ENCODE data around the gene CYB5R4. TPM values are rescaled to one million over a fixed set of nuclear protein-coding genes. Genes with fewer than 3 reads are reported as not detected.

Gene CYB5R4
- polyA plus RNA-seq, 1 of the 3 experiments (the other 2 are of a cell fraction): 3.3 TPM

GRCh38 chr6:84016029-84016428, 156.5 kb downstream of the CYB5R4 start:
- H3K9me3 ChIP-seq: no peaks in the 10 kb centered on the region
- H3K4me2 ChIP-seq: no peak overlapping the region
- no peaks in the 10 kb centered on the region for H3K36me3 ChIP-seq (replicated peaks in 1 of 2; ENCODE audit: control insufficient read depth in 1 of 2, insufficient read depth in 2 of 2, low read length in 1 of 2)
- H3K9me2 ChIP-seq: no peaks in the 10 kb centered on the region
- CTCF ChIA-PET: interaction anchor here (1.6 kb wide), 1 partner anchor 16 kb away, joined by 4 read pairs; no protein-coding TSS in a partner anchor
- no peak overlapping the region for H3K4me3 ChIP-seq (ENCODE audit: low read depth in 2 of 2, low read length in 1 of 2)
- TF ChIP-seq YY1 (IDR thresholded peaks at IDR 0.05; ENCODE audit: low read depth): no peak
- TF ChIP-seq EP300 (IDR thresholded peaks at IDR 0.05; ENCODE audit: borderline replicate concordance in 1 of 2, low read depth in 1 of 2, low read length in 1 of 2): peak in 1 of 2 experiments; percentile 47; a peak in 1 of 4 replicates
- no peak for TF ChIP-seq SIN3A (IDR thresholded peaks at IDR 0.05; ENCODE audit: borderline replicate concordance, low read depth, low read length)
- POLR2A ChIA-PET: no interaction called here
- peak overlapping the region in 1 of 2 experiments; percentile 97; a peak in 2 of 4 replicates for H3K27ac ChIP-seq (ENCODE audit: low read depth in 2 of 2, low read length in 1 of 2)
- H2AFZ ChIP-seq (ENCODE audit: low read depth): no peak overlapping the region
- H3K9ac ChIP-seq: no peak overlapping the region
- no peaks in the 10 kb centered on the region for H3F3A ChIP-seq (replicated peaks; ENCODE audit: insufficient read depth)
- 55% methylated on average over 1 of the region's 1 CpG for WGBS (ENCODE audit: low lambda C conversion rate)
- DNase-seq: peak; percentile 52
- H3K79me2 ChIP-seq (ENCODE audit: insufficient read depth): no peaks in the 10 kb centered on the region
- no peaks in the 10 kb centered on the region for H4K20me1 ChIP-seq (ENCODE audit: insufficient read depth)
- H3K27me3 ChIP-seq (ENCODE audit: insufficient read depth): no peaks in the 10 kb centered on the region
- H3K4me1 ChIP-seq (ENCODE audit: control insufficient read depth in 1 of 2, insufficient read depth in 2 of 2, low read depth in 1 of 2, low read length in 1 of 2): peaks cover 0 to 21% of the 10 kb centered on the region in 2 experiments; a peak in 2 of 4 replicates

Other genes with a start within 250 kb of the CYB5R4 start
- 0.64 and 2.0 TPM in 2 replicates for gene SNAP91, start 150.6 kb upstream of the CYB5R4 start, polyA plus RNA-seq (2012; rRNA removed)
- 0.33 and 1.3 TPM in 2 replicates for gene RIPPLY2, start 6.3 kb upstream of the CYB5R4 start, polyA plus RNA-seq (2012; rRNA removed)
- gene MRAP2, start 174.1 kb downstream of the CYB5R4 start, polyA plus RNA-seq (2012; rRNA removed): 0.12 and 0.44 TPM in 2 replicates